GM21717 (cell line): ENCODE data around the gene PIP4K2A.
"Not testable (repeated sequence)": the region's sequence is repeated elsewhere in the genome, so short reads cannot be mapped to it uniquely, and the experiment has no call there.

Experiments
- ATAC-seq: cut with Tn5 transposase; IDR thresholded peaks from one replicate; pipeline ENCODE4 v1.9.1; 2021; ENCODE audit warnings: mild to moderate bottlenecking, moderate library complexity; ENCODE audit not compliant: unreplicated experiment

Gene PIP4K2A

GRCh38 chr10:22697101-22697500 is 17.3 kb downstream of the PIP4K2A start:
- ATAC-seq = no peak

GRCh38 chr10:22693860-22694259 is 20.5 kb downstream of the PIP4K2A start:
- ATAC-seq = no peak

GRCh38 chr10:22693371-22693784 is 21.0 kb downstream of the PIP4K2A start:
- peak; percentile 37 for ATAC-seq

GRCh38 chr10:22692119-22692518 is 22.3 kb downstream of the PIP4K2A start:
- not testable (repeated sequence) for ATAC-seq

GRCh38 chr10:22690614-22691431 is 23.6 kb downstream of the PIP4K2A start:
- no peak for ATAC-seq

- no peak for ATAC-seq
These were observed 24.2 kb downstream of the PIP4K2A start for GRCh38 chr10:22690158-22690557.

GRCh38 chr10:22686347-22686746 is 28.0 kb downstream of the PIP4K2A start:
- no peak for ATAC-seq

- no peak for ATAC-seq
These were observed 28.5 kb downstream of the PIP4K2A start for GRCh38 chr10:22685926-22686325.

GRCh38 chr10:22684699-22685098 is 29.7 kb downstream of the PIP4K2A start:
- ATAC-seq = no peak

GRCh38 chr10:22683140-22683389 is 31.3 kb downstream of the PIP4K2A start:
- ATAC-seq = peak; percentile 52

- ATAC-seq = peak; percentile 30
These were observed 31.9 kb downstream of the PIP4K2A start for GRCh38 chr10:22682237-22683139.

GRCh38 chr10:22681783-22682183 is 32.6 kb downstream of the PIP4K2A start:
- no peak for ATAC-seq

- ATAC-seq = no peak
These were observed 33.1 kb downstream of the PIP4K2A start for GRCh38 chr10:22681301-22681700.

GRCh38 chr10:22679608-22680007 is 34.8 kb downstream of the PIP4K2A start:
- ATAC-seq = no peak

GRCh38 chr10:22677333-22677732 is 37.0 kb downstream of the PIP4K2A start:
- ATAC-seq = no peak

- no peak for ATAC-seq
These were observed 37.9 kb downstream of the PIP4K2A start for GRCh38 chr10:22676435-22676834.

GRCh38 chr10:22674573-22674930 is 39.8 kb downstream of the PIP4K2A start:
- ATAC-seq = no peak

- no peak for ATAC-seq
These were observed 40.4 kb downstream of the PIP4K2A start for GRCh38 chr10:22673785-22674572.

- no peak for ATAC-seq
These were observed 41.3 kb downstream of the PIP4K2A start for GRCh38 chr10:22673091-22673392.

GRCh38 chr10:22672319-22673090 is 41.9 kb downstream of the PIP4K2A start:
- ATAC-seq = no peak

- ATAC-seq = no peak
These were observed 43.6 kb downstream of the PIP4K2A start for GRCh38 chr10:22670788-22671187.
